Spleen (tissue), 11 donors: ENCODE data around the gene PTPRE. TPM values are rescaled to one million over a fixed set of nuclear protein-coding genes. Genes with fewer than 3 reads are reported as not detected.

Experiments
- DNase-seq: peaks from one replicate; pipeline ENCODE4 v3.0.0-alpha.2; 2020
- H3K27ac ChIP-seq, 8 donors: fragments of 200-600 bp; sonication (generic) in 7 of 8; 1 replicate in 4 of 8; 2 replicates in 4 of 8; pipeline versions ENCODE4 v1.5.0 to v1.8.0; 2016 to 2021; ENCODE audit warnings: inconsistent platforms in 4 of 8, mild to moderate bottlenecking in 4 of 8, moderate library complexity in 1 of 8
- H3K27me3 ChIP-seq, 7 donors: fragments of 200-600 bp; sonication (generic) in 6 of 7; replicated peaks in 1 of 7; 1 replicate in 4 of 7; 2 replicates in 3 of 7; pipeline versions ENCODE4 v1.5.0 to v1.8.0; 2016 to 2021; ENCODE audit warnings: inconsistent platforms in 3 of 7, mild to moderate bottlenecking in 1 of 7
- H3K36me3 ChIP-seq, 6 donors: fragments of 200-600 bp; sonication (generic) in 5 of 6; 1 replicate in 4 of 6; 2 replicates in 2 of 6; pipeline versions ENCODE4 v1.5.0 to v1.8.0; 2016 to 2021; ENCODE audit warnings: inconsistent platforms in 2 of 6
- H3K4me1 ChIP-seq, 6 donors: fragments of 200-600 bp; sonication (generic) in 5 of 6; 1 replicate in 3 of 6; 2 replicates in 3 of 6; pipeline versions ENCODE4 v1.5.0 to v1.8.0; 2016 to 2021; ENCODE audit warnings: inconsistent platforms in 3 of 6
- H3K4me3 ChIP-seq, 8 donors: fragments of 200-600 bp; sonication (generic) in 7 of 8; 1 replicate in 4 of 8; 2 replicates in 4 of 8; pipeline versions ENCODE4 v1.5.0 to v1.8.0; 2016 to 2021; ENCODE audit warnings: inconsistent platforms in 4 of 8, mild to moderate bottlenecking in 4 of 8, moderate library complexity in 2 of 8
- H3K9me3 ChIP-seq, 8 donors: fragments of 200-600 bp; sonication (generic) in 7 of 8; 1 replicate in 4 of 8; 2 replicates in 4 of 8; pipeline versions ENCODE4 v1.5.0 to v1.8.0; 2016 to 2021; ENCODE audit warnings: inconsistent platforms in 4 of 8
- CTCF ChIP-seq, 11 experiments: fragments of 200-600 bp in 7 of 11; fragments of 450-650 bp in 4 of 11; sonication (generic) in 4 of 11; IDR thresholded peaks in 8 of 11; conservative IDR thresholded peaks in 3 of 11; 1 replicate in 7 of 11; 2 replicates in 4 of 11; pipeline versions ENCODE4 v1.4.0 to v1.8.0; 2016 to 2021; ENCODE audit warnings: antibody characterized with exemption in 11 of 11, inconsistent platforms in 4 of 11, mild to moderate bottlenecking in 1 of 11
- POLR2A ChIP-seq, 3 donors: fragments of 450-650 bp; IDR thresholded peaks; one replicate each; pipeline ENCODE4 v1.5.1; 2017; ENCODE audit warnings: antibody characterized with exemption in 3 of 3, mild to moderate bottlenecking in 1 of 3
- POLR2AphosphoS5 ChIP-seq, 3 donors: sonication (generic); formaldehyde crosslinking; IDR thresholded peaks; one replicate each; pipeline ENCODE4 v1.5.1; 2017; ENCODE audit warnings: antibody characterized with exemption in 3 of 3
- WGBS, 5 donors: extraction: QIAGEN DNeasy Blood & Tissue Kit in 3 of 5; methylation state at CpG; one replicate each; pipeline versions ENCODE4 v1.1.5 to v1.1.7; 2013 to 2018; 5-methylcytosine and 5-hydroxymethylcytosine counted together
- intact Hi-C: fragments of 100-400 bp; cut with DNase I; formaldehyde crosslinking; loops from one replicate; pipeline ENCODE4 v1.15.0; 2023; ENCODE audit warnings: low total_unique reads
- polyA plus RNA-seq, 3 donors: library from polyadenylated mRNA; stranded (reverse); fragments of 200-250 nt; gene quantifications; one replicate each; pipeline ENCODE4 v1.2.1, GENCODE V29; 2013
- total RNA-seq, 7 donors: library from RNA; depleted of rRNA in 3 of 7; stranded (reverse); fragments of >200 nt in 3 of 7; fragmentation: NEBNext Ultra II Directional in 4 of 7; extraction: Animal tissue kit (Norgen Biotek cat#: 25700) in 4 of 7; gene quantifications; one replicate each; pipeline versions ENCODE4 v1.1.0 to v1.2.1, GENCODE V29; 2016 to 2021
- donor health status: healthy with polysubstance abuse.
- donor health status: DM: no; HTN: no; CAD: no; lungs with moderate emphysema.
- donor health status: DM: no; HTN: no; CAD: no.
- donor health status: Bipolar disorder and iron deficiency.
- donor health status: healthy.
- donor health status: DM: no; HTN: no; CAD: no.
- donor health status: DM: yes; HTN: yes; CAD: no.

PTPRE gene
- total and polyA plus RNA-seq, 10 donors, result 6.2 to 133 (median 70.2) TPM

GRCh38 chr10:127912607-127913367, 5.9 kb downstream of the PTPRE start:
- Histone ChIP-seq H3K4me1 (peaks cover 0 to 27% (median 11%) of the 10 kb centered on the region in 6 donors), H3K27me3 (peaks cover 0 to 11% (median under 1%) of the 10 kb centered on the region in 7 donors), H3K27ac (no peak overlapping the region), H3K4me3 (no peak overlapping the region), H3K36me3 (no peaks in the 10 kb centered on the region), H3K9me3 (peaks cover 0 to 8% (median 0%) of the 10 kb centered on the region in 8 donors)
- 92 to 97% (median 94%) methylated on average over 12 of the region's 12 CpGs for WGBS, 5 donors
- intact Hi-C loops, result no loop called here
- no peak for DNase-seq
- no peak for TF ChIP-seq POLR2AphosphoS5 (IDR thresholded peaks at IDR 0.05)
- TF ChIP-seq POLR2A (IDR thresholded peaks at IDR 0.05), result no peak
- TF ChIP-seq CTCF (IDR thresholded peaks at IDR 0.05 in 8 of 11, conservative IDR thresholded peaks at IDR 0.05 in 3 of 11), result no peak

- Histone ChIP-seq H3K4me3 (no peak overlapping the region), H3K9me3 (peaks cover 0 to 8% (median 0%) of the 10 kb centered on the region in 8 donors), H3K27me3 (peaks cover 0 to 6% (median 0%) of the 10 kb centered on the region in 7 donors), H3K36me3 (no peaks in the 10 kb centered on the region), H3K4me1 (peaks cover 0 to 27% (median 7%) of the 10 kb centered on the region in 6 donors), H3K27ac (no peak overlapping the region)
- TF ChIP-seq CTCF (IDR thresholded peaks at IDR 0.05 in 8 of 11, conservative IDR thresholded peaks at IDR 0.05 in 3 of 11), result no peak
- TF ChIP-seq POLR2AphosphoS5 (IDR thresholded peaks at IDR 0.05), result no peak
- TF ChIP-seq POLR2A (IDR thresholded peaks at IDR 0.05), result no peak
- intact Hi-C loops, result no loop called here
- DNase-seq, result no peak
- 91 to 97% (median 95%) methylated on average over 8 of the region's 8 CpGs for WGBS, 5 donors
Measured at GRCh38 chr10:127913368-127913759, 6.5 kb downstream of the PTPRE start.

GRCh38 chr10:127915324-127915723, 8.4 kb downstream of the PTPRE start:
- 83 to 93% (median 91%) methylated on average over 4 of the region's 4 CpGs for WGBS, 5 donors
- H3K4me1 ChIP-seq, result peaks cover 0 to 30% (median 17%) of the 10 kb centered on the region in 6 donors

More at GRCh38 chr10:127915324-127915723, 8.4 kb downstream of the PTPRE start:
- H3K9me3 ChIP-seq, result peaks cover 0 to 8% (median 0%) of the 10 kb centered on the region in 8 donors
- TF ChIP-seq CTCF (IDR thresholded peaks at IDR 0.05 in 8 of 11, conservative IDR thresholded peaks at IDR 0.05 in 3 of 11) (no peak), POLR2AphosphoS5 (IDR thresholded peaks at IDR 0.05) (no peak), POLR2A (IDR thresholded peaks at IDR 0.05) (no peak)
- no peaks in the 10 kb centered on the region for H3K27me3 ChIP-seq
- H3K36me3 ChIP-seq, result no peaks in the 10 kb centered on the region
- H3K4me3 ChIP-seq, result no peak overlapping the region
- no peak for DNase-seq
- intact Hi-C loops, result no loop called here
- H3K27ac ChIP-seq, result no peak overlapping the region
